GM19463 (cell line): ENCODE results near the gene PHLDA3.

Experiments
- ATAC-seq: cut with Tn5 transposase; IDR thresholded peaks from one replicate; pipeline ENCODE4 v1.9.1; 2021; ENCODE audit warnings: mild to moderate bottlenecking, moderate library complexity; ENCODE audit not compliant: unreplicated experiment

Gene PHLDA3

GRCh38 chr1:201436393-201436792, 32.6 kb downstream of the PHLDA3 start:
- no peak for ATAC-seq

DNA sequence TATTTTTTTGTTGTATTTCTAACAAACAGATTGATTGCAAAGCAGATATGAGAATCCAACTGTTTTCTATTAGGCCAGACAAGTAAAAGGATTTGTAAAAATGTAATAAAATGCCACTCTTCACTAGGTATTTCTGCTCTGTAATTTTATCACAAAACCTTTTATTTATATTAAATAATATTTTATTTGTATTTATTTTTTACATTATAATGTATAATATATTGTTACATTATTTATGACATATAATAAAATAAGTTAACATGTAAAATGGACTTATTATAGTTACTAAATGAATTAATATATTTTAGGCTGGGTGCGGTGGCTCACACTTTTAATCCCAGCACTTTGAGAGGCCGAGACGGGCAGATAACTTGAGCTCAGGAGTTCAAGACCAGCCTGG, 34.7 kb downstream of the PHLDA3 start:
- ATAC-seq, result no peak

- ATAC-seq, result no peak
These were observed 35.4 kb downstream of the PHLDA3 start for GRCh38 chr1:201433609-201434008.

DNA sequence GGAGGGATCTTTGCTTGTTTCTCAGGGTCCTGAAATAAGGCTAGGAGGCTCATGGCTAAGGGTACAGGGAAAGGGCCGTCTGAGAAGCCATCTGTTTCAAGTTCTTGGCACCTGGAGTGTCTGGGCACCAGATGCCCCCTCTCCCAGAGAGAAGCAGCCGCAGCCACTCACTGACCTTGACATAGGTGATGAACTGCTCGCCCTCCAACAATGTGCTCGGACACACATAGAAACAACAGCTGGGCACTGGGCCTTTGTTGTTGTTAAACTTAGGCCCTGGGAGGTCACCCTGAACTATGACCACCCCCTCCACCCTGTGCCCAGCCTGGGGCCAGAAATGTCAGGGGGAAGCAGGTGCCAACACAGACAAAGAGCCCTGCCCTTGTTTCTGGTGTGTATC, 38.2 kb downstream of the PHLDA3 start:
- ATAC-seq, result no peak

- no peak for ATAC-seq
These were observed 39.1 kb downstream of the PHLDA3 start for GRCh38 chr1:201429736-201430501.

GRCh38 chr1:201427963-201428362, 41.0 kb downstream of the PHLDA3 start:
- ATAC-seq, result no peak

GRCh38 chr1:201426479-201427310, 42.3 kb downstream of the PHLDA3 start:
- no peak for ATAC-seq

DNA sequence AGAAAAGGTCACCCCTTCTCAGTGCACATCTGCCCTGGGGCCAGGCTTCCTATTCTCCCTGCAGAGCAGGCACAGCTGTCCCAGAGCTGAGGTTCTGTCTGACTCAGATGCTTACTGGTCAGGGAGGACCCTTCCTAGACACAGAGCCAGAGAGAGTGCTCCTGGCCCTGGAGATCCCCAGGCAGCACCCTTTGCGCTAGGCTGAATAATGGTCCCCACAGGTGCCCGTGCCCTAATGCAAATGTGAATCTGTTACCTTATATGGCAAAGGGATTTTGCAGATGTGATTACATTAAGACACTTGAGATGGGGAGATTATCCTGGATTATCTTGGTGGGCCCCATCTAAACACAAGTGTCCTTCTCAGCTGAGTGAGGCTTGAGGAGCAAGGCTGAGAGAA, 44.8 kb downstream of the PHLDA3 start:
- ATAC-seq, result no peak

DNA sequence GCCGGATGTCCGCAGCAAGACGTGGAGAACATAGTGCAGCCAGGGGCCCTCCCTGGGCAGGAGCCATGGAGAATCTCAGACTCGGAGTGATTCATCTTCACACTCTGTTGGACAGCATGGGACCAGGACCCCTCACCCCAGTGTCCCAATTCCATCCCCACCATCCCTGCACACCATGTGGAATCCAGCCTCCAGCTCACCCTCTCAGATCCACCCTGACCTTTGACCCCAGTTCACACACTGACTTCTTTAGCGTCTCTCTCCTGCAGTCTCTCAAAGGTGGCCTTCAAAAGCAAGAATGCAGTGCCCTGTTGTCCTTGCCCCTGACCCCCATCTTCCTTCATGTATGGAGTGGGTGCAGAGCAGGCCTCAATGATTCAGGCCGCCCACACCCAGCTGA, 45.3 kb downstream of the PHLDA3 start:
- ATAC-seq, result no peak

GRCh38 chr1:201422436-201423030, 46.5 kb downstream of the PHLDA3 start:
- ATAC-seq, result no peak

DNA sequence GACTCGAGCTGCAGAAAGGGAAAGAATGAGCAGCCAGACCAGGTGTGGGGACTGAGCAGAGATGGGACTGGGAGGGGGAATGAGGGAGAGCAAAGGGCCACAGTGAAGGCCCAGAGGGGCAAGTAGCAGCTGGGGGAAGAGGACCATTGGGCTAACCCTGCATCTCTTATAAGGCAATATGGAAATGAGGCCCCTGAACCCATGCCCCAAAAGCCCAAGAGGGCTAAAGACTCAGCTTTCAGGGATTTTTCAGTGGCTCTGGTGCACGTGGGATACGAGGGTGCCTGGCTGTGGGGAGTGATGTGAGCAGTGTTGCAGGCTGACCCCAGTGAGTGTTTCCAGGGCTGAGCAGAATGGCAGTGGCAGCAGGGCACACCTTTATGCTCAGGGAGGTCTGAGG, 47.0 kb downstream of the PHLDA3 start:
- ATAC-seq, result no peak

DNA sequence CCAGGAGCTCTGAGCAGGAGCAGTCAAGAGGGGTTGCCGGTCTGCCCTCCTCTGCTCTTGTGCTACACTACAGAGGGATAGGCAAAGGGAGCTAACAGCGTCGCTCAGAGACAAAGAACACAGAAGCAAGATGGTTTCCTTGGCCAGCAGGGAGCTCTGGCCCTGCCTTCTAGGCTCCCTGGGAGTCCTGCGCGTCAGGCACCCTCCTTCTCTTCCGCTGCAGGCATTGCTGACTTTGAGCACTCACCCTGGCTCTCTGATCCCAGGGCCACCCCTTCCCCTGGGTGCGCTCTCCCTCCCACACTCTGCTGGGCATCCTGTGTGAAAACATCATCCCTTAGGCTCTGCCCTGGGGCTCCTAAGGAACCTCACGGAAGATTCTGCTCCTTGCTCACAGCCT, 47.9 kb downstream of the PHLDA3 start:
- no peak for ATAC-seq

GRCh38 chr1:201420608-201421002, 48.4 kb downstream of the PHLDA3 start:
- ATAC-seq, result no peak

DNA sequence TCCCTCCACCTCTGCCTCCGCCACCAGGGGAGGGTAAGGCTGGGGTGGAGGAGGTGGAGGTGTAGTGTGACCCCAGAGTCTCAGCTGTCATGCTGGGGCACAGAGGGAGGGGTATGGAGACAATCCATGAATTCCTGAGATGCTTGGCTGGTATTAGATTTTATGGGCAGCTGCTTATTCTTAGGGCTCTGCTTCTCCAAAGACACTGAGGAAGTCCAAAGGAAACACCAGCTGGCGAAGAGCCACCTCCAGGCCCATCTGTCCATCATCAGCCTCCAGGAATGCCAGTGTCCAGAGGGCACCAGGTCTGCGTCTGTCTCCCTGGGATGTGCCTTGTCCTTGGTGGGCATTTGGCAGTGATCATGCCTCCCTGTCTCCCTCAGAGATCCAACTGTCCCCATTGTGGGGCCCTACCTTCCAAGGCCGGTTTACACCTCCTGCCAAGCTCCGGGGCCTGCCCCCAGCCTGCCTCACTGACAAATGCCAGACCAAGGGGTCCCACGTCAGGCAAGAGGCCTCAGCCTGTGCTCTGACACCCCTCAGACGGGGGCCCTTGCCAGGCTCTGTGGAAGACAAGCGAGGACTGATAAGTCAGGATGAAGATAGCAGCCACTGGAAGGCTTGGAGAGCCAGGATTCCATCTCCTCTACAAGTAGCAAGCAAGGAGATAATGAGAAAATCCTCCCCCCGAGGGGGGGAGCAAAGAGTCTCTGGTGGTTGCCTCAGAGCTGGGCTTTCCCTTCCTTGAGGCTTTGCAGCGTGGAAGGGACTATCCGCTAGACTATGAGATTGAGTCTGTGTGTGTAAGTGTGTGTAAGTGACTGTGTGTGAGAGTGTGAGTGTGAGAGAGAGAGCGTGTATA, 49.0 kb downstream of the PHLDA3 start:
- no peak for ATAC-seq

- ATAC-seq, result no peak
These were observed 49.7 kb downstream of the PHLDA3 start for GRCh38 chr1:201419256-201419655.

- no peak for ATAC-seq
These were observed 50.5 kb downstream of the PHLDA3 start for GRCh38 chr1:201418461-201418860.
